GM12878 (cell line): ENCODE results near the gene CD48.

Source experiments
- MEF2A ChIP-seq: IDR thresholded peaks from 2 replicates; pipeline ENCODE4 v1.6.1; 2011; ENCODE audit warnings: low read depth, mild to moderate bottlenecking, low read length, moderate library complexity; ENCODE audit not compliant: insufficient read depth
- TCF12 ChIP-seq: IDR thresholded peaks from 2 replicates; pipeline ENCODE4 v1.6.1; 2011; ENCODE audit warnings: low read depth, mild to moderate bottlenecking, low read length
- ZNF274 ChIP-seq: IDR thresholded peaks from one replicate; pipeline ENCODE4 v1.8.0; 2011; ENCODE audit not compliant: insufficient read length, insufficient read depth
- TF ChIP-seq, protein P1 (sequence below), 3 experiments: IDR thresholded peaks in 2 of 3; conservative IDR thresholded peaks in 1 of 3; 2 replicates each; pipeline ENCODE4 v1.5.1; 2011; ENCODE audit warnings: low read depth in 3 of 3, low read length in 3 of 3, mild to moderate bottlenecking in 3 of 3, control low read depth in 2 of 3, moderate library complexity in 2 of 3, inconsistent platforms in 1 of 3, mixed read lengths in 1 of 3; ENCODE audit not compliant: control insufficient read depth in 2 of 3, insufficient read depth in 1 of 3; ENCODE audit errors: extremely low read depth in 1 of 3

DNA sequence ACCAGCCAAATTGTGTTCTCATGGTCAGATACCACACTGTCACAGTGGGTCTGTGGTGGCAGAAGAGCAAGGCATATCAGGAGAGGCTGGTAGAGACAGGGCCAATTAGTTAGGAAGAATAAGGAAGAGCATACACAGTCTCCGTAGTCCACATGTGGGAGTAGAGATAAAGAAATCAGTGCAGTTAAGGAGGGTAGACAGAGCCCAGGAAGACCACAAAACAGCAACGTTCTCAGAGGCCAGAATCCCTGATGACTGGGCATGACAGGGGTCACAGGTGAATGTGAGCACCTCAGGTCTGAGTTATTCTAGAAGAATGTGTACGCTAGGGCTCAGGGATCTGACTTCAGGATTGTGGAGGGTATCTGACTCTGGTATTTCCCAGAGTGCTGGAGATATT, 31.7 kb downstream of the CD48 start:
- TF ChIP-seq TCF12 (no peak), ZNF274 (no peak), MEF2A (no peak)
- TF ChIP-seq, protein P1, sequence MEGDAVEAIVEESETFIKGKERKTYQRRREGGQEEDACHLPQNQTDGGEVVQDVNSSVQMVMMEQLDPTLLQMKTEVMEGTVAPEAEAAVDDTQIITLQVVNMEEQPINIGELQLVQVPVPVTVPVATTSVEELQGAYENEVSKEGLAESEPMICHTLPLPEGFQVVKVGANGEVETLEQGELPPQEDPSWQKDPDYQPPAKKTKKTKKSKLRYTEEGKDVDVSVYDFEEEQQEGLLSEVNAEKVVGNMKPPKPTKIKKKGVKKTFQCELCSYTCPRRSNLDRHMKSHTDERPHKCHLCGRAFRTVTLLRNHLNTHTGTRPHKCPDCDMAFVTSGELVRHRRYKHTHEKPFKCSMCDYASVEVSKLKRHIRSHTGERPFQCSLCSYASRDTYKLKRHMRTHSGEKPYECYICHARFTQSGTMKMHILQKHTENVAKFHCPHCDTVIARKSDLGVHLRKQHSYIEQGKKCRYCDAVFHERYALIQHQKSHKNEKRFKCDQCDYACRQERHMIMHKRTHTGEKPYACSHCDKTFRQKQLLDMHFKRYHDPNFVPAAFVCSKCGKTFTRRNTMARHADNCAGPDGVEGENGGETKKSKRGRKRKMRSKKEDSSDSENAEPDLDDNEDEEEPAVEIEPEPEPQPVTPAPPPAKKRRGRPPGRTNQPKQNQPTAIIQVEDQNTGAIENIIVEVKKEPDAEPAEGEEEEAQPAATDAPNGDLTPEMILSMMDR (IDR thresholded peaks at IDR 0.05 in 2 of 3, conservative IDR thresholded peaks at IDR 0.05 in 1 of 3; ENCODE audit: control insufficient read depth in 2 of 3, extremely low read depth in 1 of 3, insufficient read depth in 1 of 3, low read depth in 3 of 3, low read length in 3 of 3): no peak
